GM12874 (cell line): ENCODE measurements around the gene BDKRB1.

ENCODE experiments used
- TF ChIP-seq, protein P1 (sequence below): IDR thresholded peaks from 2 replicates; pipeline ENCODE4 v1.5.1; 2011; ENCODE audit warnings: low read depth, mild to moderate bottlenecking, control low read depth, low read length, moderate library complexity; ENCODE audit not compliant: insufficient read depth

The BDKRB1 gene

DNA sequence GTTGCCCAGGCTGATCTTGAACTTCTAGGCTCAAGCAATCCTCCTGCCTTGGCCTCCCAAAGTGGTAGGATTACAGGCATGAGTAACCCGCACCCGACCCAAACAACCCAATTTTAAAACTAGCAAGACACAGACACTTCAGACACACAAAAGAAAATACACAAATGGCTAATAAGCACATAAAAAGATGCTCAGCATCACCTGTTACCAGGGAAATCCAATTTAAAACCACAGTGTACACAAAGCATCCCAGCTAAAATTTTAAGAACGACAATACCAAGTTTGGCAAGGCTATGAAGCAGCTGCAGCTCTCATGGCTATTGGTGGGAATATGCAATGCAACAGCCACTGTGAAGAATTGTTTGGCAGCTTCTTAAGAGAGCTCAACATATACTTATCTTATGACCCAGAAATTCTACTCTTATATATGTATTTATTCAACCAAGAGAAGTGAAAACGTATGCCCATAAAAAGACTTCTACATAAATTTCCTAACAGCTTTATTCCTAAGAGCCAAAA, 42.0 kb downstream of the BDKRB1 start:
- TF ChIP-seq, protein P1, sequence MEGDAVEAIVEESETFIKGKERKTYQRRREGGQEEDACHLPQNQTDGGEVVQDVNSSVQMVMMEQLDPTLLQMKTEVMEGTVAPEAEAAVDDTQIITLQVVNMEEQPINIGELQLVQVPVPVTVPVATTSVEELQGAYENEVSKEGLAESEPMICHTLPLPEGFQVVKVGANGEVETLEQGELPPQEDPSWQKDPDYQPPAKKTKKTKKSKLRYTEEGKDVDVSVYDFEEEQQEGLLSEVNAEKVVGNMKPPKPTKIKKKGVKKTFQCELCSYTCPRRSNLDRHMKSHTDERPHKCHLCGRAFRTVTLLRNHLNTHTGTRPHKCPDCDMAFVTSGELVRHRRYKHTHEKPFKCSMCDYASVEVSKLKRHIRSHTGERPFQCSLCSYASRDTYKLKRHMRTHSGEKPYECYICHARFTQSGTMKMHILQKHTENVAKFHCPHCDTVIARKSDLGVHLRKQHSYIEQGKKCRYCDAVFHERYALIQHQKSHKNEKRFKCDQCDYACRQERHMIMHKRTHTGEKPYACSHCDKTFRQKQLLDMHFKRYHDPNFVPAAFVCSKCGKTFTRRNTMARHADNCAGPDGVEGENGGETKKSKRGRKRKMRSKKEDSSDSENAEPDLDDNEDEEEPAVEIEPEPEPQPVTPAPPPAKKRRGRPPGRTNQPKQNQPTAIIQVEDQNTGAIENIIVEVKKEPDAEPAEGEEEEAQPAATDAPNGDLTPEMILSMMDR = no peak

DNA sequence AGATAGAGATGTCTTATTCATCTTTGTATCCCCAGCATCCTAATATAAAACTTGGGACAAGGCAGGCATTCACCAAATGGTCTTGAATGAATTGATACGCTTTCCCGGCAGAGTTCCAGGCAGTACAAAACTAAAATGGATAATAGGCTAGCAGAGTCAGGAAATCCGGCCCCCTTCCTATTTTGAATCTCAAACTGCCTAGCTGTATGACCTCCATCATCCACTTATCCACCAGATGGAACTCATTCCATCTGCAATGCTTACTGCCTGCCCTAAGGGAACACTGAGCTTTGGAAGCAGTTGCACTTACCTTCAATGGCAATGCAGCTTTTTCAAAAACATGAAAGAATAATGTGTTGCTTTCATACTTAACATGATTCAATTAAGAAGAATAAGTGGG, 43.4 kb downstream of the BDKRB1 start:
- TF ChIP-seq, protein P1 = no peak

DNA sequence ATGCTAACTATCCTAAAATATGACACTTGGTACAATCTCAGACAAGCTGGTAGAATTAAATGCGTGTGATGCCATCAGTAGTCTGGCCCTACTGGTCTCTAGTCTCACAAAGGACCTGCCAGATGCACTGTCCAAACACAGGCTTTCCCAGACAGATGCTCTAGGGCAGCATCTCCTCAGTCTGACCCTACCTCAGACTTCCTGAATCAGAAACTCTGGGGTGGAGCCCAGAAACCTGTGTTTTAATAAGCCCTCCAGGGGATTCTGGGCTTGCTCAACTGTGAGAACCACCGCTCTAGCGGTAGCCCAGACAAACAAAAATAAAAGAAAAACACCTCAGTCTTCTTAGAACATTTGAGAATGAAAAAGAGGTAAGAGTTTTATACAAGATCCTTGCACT, 48.0 kb downstream of the BDKRB1 start:
- TF ChIP-seq, protein P1 = no peak

DNA sequence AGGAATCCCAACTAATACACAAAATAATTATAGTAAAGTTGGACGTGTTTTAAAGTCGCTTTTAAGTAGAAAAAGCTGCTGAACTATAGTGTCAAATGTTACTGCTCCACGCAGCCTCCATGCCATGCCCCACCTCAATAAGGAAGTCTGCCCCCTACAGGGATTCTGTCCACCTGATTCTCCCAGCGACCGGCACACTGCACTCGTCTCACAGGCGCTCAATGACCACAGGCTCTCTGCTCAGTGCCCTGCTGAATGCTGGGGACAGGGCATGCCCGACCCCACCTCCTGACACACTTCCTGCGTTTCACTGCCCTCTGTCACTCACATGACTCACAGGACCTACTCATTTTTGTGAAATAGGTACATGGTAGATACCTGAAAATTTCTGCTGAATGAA, 48.9 kb downstream of the BDKRB1 start:
- TF ChIP-seq, protein P1 = no peak

DNA sequence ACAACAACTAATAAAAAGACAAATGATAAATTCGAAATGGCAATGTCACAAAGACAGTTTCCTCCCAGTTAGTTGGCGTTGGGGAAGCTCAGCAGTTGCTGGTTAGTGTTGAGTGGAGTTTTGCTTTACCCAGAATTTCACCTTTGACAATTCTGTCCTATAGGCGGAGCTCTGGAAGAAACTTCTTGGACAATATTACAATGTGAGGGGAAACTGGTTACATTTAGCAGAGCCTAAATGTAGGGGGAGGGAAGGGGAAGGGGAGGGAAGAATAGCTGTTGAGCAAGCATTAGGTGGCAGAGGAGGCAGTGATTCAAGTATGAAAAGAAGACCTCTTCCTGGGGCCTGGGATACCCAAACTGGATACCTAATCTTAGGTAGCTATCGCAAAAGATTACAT, 51.4 kb downstream of the BDKRB1 start:
- TF ChIP-seq, protein P1 = no peak

DNA sequence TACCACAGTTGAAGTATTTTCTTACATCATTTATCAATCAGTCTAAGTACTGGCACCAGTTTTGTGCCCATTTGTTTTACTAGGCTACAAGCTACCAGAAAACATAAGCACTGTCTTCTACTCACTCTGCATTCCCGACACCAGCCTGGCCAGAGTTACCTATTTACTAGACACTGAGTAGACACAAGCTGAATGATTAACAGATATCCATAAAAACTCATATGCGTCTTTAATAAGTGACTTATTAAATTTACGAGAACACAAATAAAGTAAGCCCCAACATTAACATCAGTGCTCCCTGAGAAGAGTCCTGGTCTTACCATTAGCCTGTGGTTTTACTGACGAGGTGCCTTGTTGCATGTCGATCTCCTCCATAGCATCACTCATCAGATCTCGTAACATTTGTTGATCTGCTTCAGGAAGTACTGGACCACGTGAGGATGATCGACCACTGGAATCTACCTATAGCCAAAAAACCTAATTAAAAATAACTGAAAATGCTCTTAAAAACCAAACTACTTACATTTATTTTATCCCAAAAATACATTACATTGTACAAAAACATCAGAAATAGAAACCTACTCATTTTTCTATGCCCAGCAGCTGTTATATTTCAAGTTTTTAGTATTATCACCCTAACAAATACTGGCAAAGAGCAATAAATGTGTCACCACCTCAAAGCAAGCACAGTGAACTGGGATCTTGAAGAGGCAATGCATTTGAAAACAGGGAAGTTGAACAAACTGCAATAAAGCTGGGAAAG, 53.3 kb downstream of the BDKRB1 start:
- TF ChIP-seq, protein P1 = no peak

DNA sequence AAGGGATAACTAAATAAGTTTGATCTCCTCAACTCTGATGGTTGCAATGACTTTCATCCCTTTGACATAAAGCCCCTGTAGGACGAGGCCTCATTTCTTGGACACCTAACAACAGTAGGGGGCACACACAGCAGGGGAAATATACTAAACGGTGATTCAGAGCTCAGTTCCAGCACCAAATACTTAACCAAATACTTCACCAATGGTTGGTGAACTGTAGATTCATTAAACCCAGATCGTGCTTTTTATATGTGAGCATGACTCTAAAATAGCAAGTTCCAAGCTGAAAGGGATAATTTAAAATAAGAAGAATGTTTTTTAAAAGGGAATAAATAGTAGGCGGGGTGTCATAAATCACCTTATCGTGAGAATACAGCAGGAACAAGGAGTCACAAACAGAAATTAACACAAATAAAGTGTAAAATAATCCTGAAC, 53.9 kb downstream of the BDKRB1 start:
- TF ChIP-seq, protein P1 = no peak
